Measurements from ENCODE around the gene AK6.

- TF ChIP-seq CTCF (IDR thresholded peaks at IDR 0.05) (no peak), POLR2A (IDR thresholded peaks at IDR 0.05) (no peak)
Measured at GRCh38 chr5:69309380-69309779, 59.9 kb downstream of the AK6 start.
